IPS DF 4.7 (cell line): ENCODE measurements around the gene OR52N1.
A peak's percentile ranks its signal among the peaks of the same experiment; 100 is the strongest.

ENCODE experiments used
- DNase-seq: peaks from one replicate; pipeline ENCODE4 v3.0.0-alpha.2; 2013; ENCODE audit warnings: low spot score; ENCODE audit errors: extremely low read depth

Gene OR52N1

GRCh38 chr11:5791165-5791564 is at the start of gene OR52N1:
Gene OR52N1 (minus strand): TSS chr11:5791265. CDS start chr11:5788816, 2,449 bp downstream.
- no peak for DNase-seq

GRCh38 chr11:5837695-5838094 is 46.6 kb upstream of the OR52N1 start:
- no peak for DNase-seq

GRCh38 chr11:5833446-5833845 is 42.4 kb upstream of the OR52N1 start:
- no peak for DNase-seq

- peak; percentile 14 for DNase-seq
Measured at GRCh38 chr11:5831196-5831829, 40.2 kb upstream of the OR52N1 start.

GRCh38 chr11:5818245-5818886 is 27.3 kb upstream of the OR52N1 start:
- DNase-seq, result no peak

GRCh38 chr11:5815534-5815933 is 24.5 kb upstream of the OR52N1 start:
- DNase-seq, result no peak

GRCh38 chr11:5809905-5810795 is 19.1 kb upstream of the OR52N1 start:
- DNase-seq, result no peak

GRCh38 chr11:5809122-5809519 is 18.1 kb upstream of the OR52N1 start:
- DNase-seq, result no peak

- peak; percentile 60 for DNase-seq
Measured at GRCh38 chr11:5808500-5809121, 17.5 kb upstream of the OR52N1 start, which contains the start of gene OR52N2. Gene OR52N2 (plus strand): TSS chr11:5808924. CDS start chr11:5820336, 11,412 bp downstream.

GRCh38 chr11:5807580-5807979 is 16.5 kb upstream of the OR52N1 start:
- DNase-seq, result peak; percentile 11

- no peak for DNase-seq
Measured at GRCh38 chr11:5803982-5804381, 12.9 kb upstream of the OR52N1 start.

GRCh38 chr11:5796541-5796940 is 5.5 kb upstream of the OR52N1 start:
- DNase-seq, result no peak

- DNase-seq, result no peak
Measured at GRCh38 chr11:5783255-5783654, 7.8 kb downstream of the OR52N1 start, which contains the start of gene OR52N5. Gene OR52N5 (minus strand): TSS chr11:5783355. CDS start chr11:5778634, 4,721 bp downstream.

- no peak for DNase-seq
Measured at GRCh38 chr11:5767056-5767455, 24.0 kb downstream of the OR52N1 start.

GRCh38 chr11:5753943-5754342 is 37.1 kb downstream of the OR52N1 start, which contains the start of gene OR52N4:
Gene OR52N4 (plus strand): TSS chr11:5754243. CDS start chr11:5754741, 498 bp downstream.
- DNase-seq, result no peak

- DNase-seq, result no peak
Measured at GRCh38 chr11:5749836-5750235, 41.2 kb downstream of the OR52N1 start.

GRCh38 chr11:5746614-5747013 is 44.5 kb downstream of the OR52N1 start:
- no peak for DNase-seq

- DNase-seq, result no peak
Measured at GRCh38 chr11:5738431-5738830, 52.6 kb downstream of the OR52N1 start.

GRCh38 chr11:5737670-5738392 is 53.2 kb downstream of the OR52N1 start:
- no peak for DNase-seq

GRCh38 chr11:5737091-5737490 is 54.0 kb downstream of the OR52N1 start:
- no peak for DNase-seq
